ENCODE results near the gene CCR9.

The CCR9 gene

DNA sequence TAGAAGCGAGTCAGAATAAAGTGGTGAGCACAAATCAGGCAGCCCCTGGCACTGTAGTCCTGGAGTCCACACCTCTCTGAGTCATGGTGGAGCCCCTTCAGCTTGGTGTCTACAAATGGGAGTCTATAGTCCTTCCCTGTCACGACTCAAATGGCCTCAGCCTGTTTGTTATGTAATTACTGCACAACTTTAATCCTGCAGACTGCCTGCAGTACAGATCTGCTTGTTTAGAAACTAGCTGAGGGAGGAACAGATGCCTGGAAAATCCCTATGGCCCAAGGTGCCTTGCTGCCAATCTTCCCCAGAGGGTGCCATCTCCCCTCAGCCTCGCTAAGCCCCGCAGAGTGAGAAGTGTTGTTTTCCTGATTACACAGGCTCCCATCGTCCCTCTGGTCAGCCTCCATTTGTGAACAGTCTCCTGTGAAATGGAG lies 53.0 kb downstream of the CCR9 start:
- no peak for DNase-seq

GRCh38 chr3:45940004-45940780 lies 53.8 kb downstream of the CCR9 start:
- no peak for DNase-seq

DNA sequence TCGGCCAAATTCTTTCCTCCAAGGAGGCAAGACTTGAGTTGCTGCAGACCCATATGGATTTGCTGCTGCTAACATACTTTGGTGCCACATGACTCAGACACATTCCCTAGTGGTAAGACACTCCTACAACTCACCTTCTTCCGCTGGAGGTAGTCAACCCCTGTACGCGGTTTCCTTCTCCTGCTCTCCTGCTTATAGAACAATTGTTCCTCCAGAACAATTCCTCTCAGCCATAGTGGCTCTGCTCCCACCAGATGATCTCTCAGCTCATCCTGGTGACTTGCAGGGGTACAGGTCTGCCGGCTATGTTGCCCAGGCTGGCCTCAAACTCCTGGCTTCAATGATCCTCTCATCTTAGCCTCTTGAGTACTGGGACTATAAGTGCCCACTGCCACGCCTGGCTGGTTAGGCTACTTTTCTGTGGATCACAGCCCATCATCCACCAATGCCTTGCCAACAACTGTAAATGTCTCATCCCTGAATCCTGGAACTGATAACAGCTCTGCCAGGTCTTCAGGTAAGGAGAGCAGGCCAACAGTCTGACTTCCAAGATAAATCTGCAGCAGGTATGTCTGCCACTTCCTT lies 54.5 kb downstream of the CCR9 start:
- DNase-seq, result no peak

GRCh38 chr3:45942051-45942825 lies 55.9 kb downstream of the CCR9 start:
- DNase-seq, result no peak

- no peak for DNase-seq
Observed at GRCh38 chr3:45943207-45943846, 57.0 kb downstream of the CCR9 start, which contains the start of gene CXCR6. CXCR6 (plus strand) TSS chr3:45943464; CDS start chr3:45946482, 3,018 bp downstream.

DNA sequence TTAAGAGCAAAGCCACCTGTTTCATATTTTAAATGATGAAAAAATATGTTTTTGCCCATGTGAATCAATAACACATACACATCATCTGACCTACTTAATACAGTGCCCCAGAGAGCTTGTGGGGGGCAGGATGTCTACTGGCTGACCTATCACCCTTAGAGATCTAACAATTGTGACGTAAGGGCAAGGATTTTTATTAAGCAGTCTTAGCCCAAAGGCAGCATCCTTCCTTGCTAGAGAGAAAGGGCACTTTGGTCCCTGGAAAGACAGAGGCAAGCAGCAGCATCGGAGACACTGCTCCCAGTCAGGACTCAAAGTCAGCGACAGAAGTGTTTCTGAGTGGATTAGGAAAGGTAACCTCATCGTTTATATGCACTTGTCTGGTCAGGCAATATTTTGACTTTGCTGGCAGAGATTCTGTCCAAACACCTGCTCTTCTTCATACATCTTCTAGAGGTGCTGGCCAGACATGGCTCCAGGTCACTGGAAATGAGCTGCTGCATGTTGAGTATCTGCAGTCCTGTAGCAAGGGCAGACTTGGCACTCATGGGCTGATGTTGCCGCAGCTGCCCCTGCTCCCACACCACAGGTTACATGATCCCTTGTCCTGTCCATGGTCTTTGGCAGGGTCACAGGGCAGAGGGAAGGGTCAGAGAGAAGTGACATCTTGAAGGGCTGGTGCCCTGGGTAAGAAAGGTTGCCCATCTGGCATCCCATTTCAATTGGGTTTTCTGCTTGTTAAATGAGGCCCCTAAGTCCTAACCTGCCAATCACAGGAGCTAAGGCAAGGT lies 58.7 kb downstream of the CCR9 start:
- no peak for DNase-seq

GRCh38 chr3:45946307-45946706 lies 60.0 kb downstream of the CCR9 start:
- no peak for DNase-seq

GRCh38 chr3:45946875-45947274 lies 60.5 kb downstream of the CCR9 start:
- no peak for DNase-seq

DNA sequence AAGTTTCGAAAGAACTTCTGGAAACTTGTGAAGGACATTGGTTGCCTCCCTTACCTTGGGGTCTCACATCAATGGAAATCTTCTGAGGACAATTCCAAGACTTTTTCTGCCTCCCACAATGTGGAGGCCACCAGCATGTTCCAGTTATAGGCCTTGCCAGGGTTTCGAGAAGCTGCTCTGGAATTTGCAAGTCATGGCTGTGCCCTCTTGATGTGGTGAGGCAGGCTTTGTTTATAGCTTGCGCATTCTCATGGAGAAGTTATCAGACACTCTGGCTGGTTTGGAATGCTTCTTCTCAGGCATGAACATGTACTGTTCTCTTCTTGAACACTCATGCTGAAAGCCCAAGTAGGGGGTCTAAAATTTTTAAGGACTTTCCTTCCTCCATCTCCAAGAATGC lies 61.0 kb downstream of the CCR9 start:
- DNase-seq, result no peak

DNA sequence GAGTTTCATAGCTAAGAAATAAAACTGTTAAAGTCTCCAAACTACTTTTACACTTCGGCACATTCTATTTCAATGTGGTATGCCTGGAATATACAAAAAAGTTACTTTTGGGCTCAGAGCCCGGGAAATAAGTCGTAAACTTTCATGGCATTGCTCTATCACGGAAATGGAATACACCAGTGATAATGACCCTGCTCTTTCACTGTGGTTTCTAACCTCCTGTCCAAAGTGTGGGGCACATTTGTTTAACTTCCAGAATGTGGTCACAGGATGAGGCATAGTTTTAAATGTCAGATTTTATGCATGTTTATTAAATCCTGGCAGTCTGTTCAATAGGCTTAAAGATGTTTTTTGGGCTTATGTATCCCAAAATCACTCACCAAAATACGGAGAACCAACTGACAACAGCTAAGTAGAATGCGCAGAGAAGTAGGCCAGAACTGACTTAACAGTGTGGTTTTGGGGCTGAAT lies 62.0 kb downstream of the CCR9 start:
- DNase-seq, result no peak

- no peak for DNase-seq
Observed at GRCh38 chr3:45948881-45949280, 62.5 kb downstream of the CCR9 start.

GRCh38 chr3:45949432-45949831 lies 63.1 kb downstream of the CCR9 start:
- no peak for DNase-seq

- peak; percentile 10 for DNase-seq
Observed at GRCh38 chr3:45950131-45950530, 63.8 kb downstream of the CCR9 start.

GRCh38 chr3:45950686-45951600 lies 64.6 kb downstream of the CCR9 start:
- peak; percentile 5 for DNase-seq

GRCh38 chr3:45951946-45952345 lies 65.6 kb downstream of the CCR9 start:
- DNase-seq, result no peak

DNA sequence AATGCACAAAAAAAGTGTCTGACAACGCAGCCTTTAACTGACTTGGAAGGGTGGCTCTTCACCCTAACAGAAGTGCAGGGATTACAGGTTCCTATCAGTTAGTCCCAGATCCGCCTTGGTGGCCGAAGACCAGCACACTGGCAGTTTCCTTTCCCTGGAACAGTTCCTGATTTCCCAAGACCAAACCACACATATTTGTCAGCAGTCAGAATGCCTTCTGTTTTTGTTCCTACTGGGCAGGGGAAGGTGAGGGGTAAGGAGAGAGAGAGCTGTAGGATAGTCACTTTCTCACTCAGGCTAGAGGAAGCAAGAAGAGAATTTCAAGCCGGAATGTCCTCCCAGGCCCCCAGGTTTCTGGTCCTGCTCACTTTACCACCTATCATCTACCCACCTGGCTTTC lies 66.1 kb downstream of the CCR9 start:
- DNase-seq, result no peak

All from right hindlimb (tissue), 1 donor.